A549 (cell line): ENCODE measurements around the gene DCX.

Source experiments
- HOXB5 ChIP-seq: fragments of 250-450 bp; sonication (Bioruptor Pico); IDR thresholded peaks from 2 replicates; pipeline ENCODE4 v1.5.0; 2020; ENCODE audit warnings: mild to moderate bottlenecking, moderate library complexity
- MAFK ChIP-seq: fragments of 450-650 bp; IDR thresholded peaks from 2 replicates; pipeline ENCODE4 v1.6.1; 2014; ENCODE audit not compliant: partially characterized antibody
- POLR2AphosphoS2 ChIP-seq: conservative IDR thresholded peaks from 2 replicates; pipeline ENCODE4 v1.6.1; 2012; ENCODE audit warnings: low read length, improper control_type of control experiment, inconsistent platforms
- RAD21 ChIP-seq, 2 experiments: fragments of >200 bp in 1 of 2; sonication (Bioruptor Twin) in 1 of 2; formaldehyde crosslinking in 1 of 2; IDR thresholded peaks in 1 of 2; conservative IDR thresholded peaks in 1 of 2; 2 replicates in 1 of 2; 3 replicates in 1 of 2; pipeline ENCODE4 v1.6.1; 2012 to 2018; ENCODE audit warnings: inconsistent platforms in 1 of 2

GRCh38 chrX:111444881-111445280, 32.9 kb upstream of the DCX start:
- TF ChIP-seq RAD21 (conservative IDR thresholded peaks at IDR 0.05 in 1 of 2, IDR thresholded peaks at IDR 0.05 in 1 of 2) = no peak
- no peak for TF ChIP-seq MAFK
- TF ChIP-seq POLR2AphosphoS2 = no peak
- TF ChIP-seq HOXB5 (CRISPR knock-in tag) = no peak
